Left renal cortex interstitium (tissue), 4 donors: ENCODE results near the gene BMAL1. TPM values are rescaled to one million over a fixed set of nuclear protein-coding genes. Genes with fewer than 3 reads are reported as not detected.
"Not testable (repeated sequence)": the region's sequence is repeated elsewhere in the genome, so short reads cannot be mapped to it uniquely, and the experiment has no call there.

Experiments used
- DNase-seq, 4 donors: peaks; one replicate each; pipeline ENCODE4 v3.0.0-alpha.2; 2013; ENCODE audit warnings: low read depth in 4 of 4, low spot score in 2 of 4, missing footprints in 1 of 4
- polyA plus RNA-seq, 4 donors: library from polyadenylated mRNA; unstranded; fragments of 120-200 nt; gene quantifications; one replicate each; pipeline ENCODE4 v1.2.1, GENCODE V29; 2013; ENCODE audit not compliant: insufficient read length in 4 of 4

Gene BMAL1
- polyA plus RNA-seq = 10 to 100 TPM; 11.2 to 13.7 (median 11.8) TPM

- DNase-seq = no peak
Measured at GRCh38 chr11:13277768-13278608, at the start of gene BMAL1. Gene BMAL1 (plus strand): TSS chr11:13277790. CDS start chr11:13354309, 76,519 bp downstream.

- no peak for DNase-seq
Measured at GRCh38 chr11:13228572-13228971, 49.0 kb upstream of the BMAL1 start.

- DNase-seq = no peak
Measured at GRCh38 chr11:13229136-13229535, 48.5 kb upstream of the BMAL1 start.

GRCh38 chr11:13229711-13230318 is 47.8 kb upstream of the BMAL1 start:
- no peak for DNase-seq

GRCh38 chr11:13233173-13233745 is 44.3 kb upstream of the BMAL1 start:
- no peak for DNase-seq

GRCh38 chr11:13235895-13236294 is 41.7 kb upstream of the BMAL1 start:
- no peak for DNase-seq

GRCh38 chr11:13236626-13237025 is 41.0 kb upstream of the BMAL1 start:
- DNase-seq = no peak

GRCh38 chr11:13237761-13238160 is 39.8 kb upstream of the BMAL1 start:
- no peak for DNase-seq

GRCh38 chr11:13238879-13239514 is 38.6 kb upstream of the BMAL1 start:
- no peak for DNase-seq

- DNase-seq = no peak
Measured at GRCh38 chr11:13242564-13242963, 35.0 kb upstream of the BMAL1 start.

- DNase-seq = no peak
Measured at GRCh38 chr11:13247606-13248296, 29.8 kb upstream of the BMAL1 start.

- DNase-seq = no peak
Measured at GRCh38 chr11:13249177-13249576, 28.4 kb upstream of the BMAL1 start.

GRCh38 chr11:13249992-13250391 is 27.6 kb upstream of the BMAL1 start:
- DNase-seq = no peak

GRCh38 chr11:13251966-13252365 is 25.6 kb upstream of the BMAL1 start:
- no peak for DNase-seq

GRCh38 chr11:13252438-13252837 is 25.2 kb upstream of the BMAL1 start:
- DNase-seq = no peak

GRCh38 chr11:13256216-13256615 is 21.4 kb upstream of the BMAL1 start:
- no peak for DNase-seq

- not testable (repeated sequence) for DNase-seq
Measured at GRCh38 chr11:13258061-13258460, 19.5 kb upstream of the BMAL1 start.

GRCh38 chr11:13258855-13259254 is 18.7 kb upstream of the BMAL1 start:
- DNase-seq = no peak

- DNase-seq = no peak
Measured at GRCh38 chr11:13259374-13259773, 18.2 kb upstream of the BMAL1 start.

- no peak for DNase-seq
Measured at GRCh38 chr11:13260201-13260962, 17.2 kb upstream of the BMAL1 start.
